Smooth muscle cell of the brain vasculature (primary cell): ENCODE measurements around the gene AFF1.
"Not testable (repeated sequence)": the region's sequence is repeated elsewhere in the genome, so short reads cannot be mapped to it uniquely, and the experiment has no call there.

Experiments used
- DNase-seq: peaks from one replicate; pipeline ENCODE4 v3.0.0-alpha.2; 2012; ENCODE audit warnings: low read depth, low spot score

AFF1 gene

GRCh38 chr4:87054900-87055299 is 120.1 kb downstream of the AFF1 start:
- no peak for DNase-seq

GRCh38 chr4:87055311-87055710 is 120.5 kb downstream of the AFF1 start:
- DNase-seq = no peak

DNA sequence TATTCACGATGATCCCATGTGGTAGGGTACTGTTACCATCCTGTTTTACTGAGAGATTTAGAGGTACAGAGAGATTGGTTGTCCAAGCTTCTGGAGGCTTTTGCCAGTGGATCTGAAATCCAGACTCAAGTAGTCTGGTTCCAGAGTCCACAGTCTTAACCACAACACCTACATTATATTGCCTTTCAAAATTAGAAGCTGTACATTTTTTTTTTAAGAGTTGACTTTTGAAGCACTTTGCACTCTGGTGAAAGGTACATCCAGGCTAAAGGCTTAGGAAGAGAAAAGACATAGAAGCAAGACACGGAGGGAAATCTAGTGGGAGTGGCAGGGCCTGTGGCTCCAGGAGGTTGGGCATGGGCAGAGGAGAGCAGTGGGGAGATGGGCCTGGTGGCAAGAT is 122.1 kb downstream of the AFF1 start:
- DNase-seq = no peak

GRCh38 chr4:87057835-87058355 is 123.1 kb downstream of the AFF1 start:
- no peak for DNase-seq

GRCh38 chr4:87058356-87059073 is 123.7 kb downstream of the AFF1 start:
- no peak for DNase-seq

- no peak for DNase-seq
These were observed 126.1 kb downstream of the AFF1 start for GRCh38 chr4:87060957-87061356.

DNA sequence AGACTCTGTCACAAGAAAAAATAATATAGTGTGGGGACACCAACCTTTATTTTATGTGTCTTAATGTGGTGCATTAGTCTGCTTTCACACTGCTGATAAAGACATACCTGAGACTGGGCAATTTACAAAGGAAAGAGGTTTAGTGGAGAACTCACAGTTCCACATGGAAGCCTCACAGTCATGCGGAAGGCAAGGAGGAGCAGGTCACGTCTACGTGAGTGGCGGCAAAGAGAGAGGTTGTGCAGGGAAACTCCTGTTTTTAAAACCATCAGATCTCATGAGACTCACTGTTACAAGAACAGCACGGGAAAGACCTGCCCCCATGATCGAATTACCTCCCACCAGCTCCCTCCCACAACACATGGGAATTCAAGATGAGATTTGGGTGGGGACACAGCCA is 130.2 kb downstream of the AFF1 start:
- no peak for DNase-seq

DNA sequence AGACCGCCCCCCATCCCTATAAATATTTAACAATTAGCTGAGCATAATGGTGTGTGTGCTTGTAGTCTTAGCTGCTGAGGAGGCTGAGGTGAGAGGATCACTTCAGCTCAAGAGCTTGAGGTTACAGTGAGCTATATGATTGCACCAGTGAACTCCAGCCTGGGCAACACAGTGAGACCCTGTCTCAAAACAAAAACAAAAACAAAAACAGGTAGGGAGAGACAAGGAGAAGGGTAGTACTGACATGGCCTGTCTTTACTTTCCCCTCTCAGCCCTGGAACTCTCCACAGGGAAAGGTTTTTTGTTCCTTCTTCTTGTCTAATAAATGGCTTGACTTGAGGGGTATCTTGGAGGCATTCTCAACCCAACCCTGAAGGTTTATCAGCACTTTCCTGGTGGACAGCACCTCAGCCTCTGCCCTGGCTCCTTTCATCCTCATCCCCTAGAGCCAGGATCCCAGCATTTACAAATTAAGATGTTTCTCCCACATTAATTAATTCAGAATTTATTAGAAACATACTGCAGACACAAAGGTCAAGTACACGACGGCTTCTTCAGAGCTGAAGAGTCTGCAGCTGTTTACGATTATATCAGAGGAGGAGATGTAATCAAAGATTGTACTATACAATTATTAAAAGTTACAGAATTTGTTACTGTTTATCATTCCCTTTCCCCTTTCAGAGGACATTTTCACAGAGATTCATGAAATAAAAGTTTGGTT is 131.8 kb downstream of the AFF1 start:
- DNase-seq = no peak

DNA sequence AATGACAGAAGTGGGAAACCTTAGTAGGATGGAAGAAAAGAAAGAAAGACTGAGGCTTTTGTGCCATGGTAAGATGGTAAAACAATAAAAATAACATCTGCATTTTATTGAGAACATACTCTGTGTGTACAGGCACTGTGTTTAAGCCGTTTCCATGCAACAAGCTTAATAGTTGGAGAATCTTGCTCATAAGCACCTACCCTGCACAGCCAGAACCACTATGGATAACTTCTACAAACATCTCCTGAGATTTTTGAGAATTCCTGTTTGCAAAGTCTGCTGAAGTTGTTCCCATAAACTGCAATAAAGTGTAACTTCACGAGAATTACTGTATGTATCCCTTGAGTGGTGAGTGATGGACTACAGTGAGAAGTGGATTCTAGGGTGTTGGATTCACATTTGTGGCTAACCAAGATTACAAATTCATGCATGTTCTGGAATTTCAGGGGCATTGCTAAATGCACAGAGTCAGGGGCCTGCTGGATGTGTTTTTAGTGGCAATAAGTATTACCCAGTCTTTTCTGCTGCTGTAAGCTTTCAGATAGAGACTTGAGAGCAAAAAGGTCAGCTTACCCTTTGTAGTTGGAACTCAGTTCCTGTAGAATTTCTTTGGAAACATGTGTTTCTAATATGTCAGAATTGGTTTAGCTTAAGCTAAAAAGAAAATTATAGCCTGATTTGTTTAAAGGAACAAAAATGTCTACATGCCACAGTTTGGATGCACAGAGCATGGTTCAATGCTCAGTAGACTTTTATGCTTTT is 132.5 kb downstream of the AFF1 start:
- DNase-seq = no peak

DNA sequence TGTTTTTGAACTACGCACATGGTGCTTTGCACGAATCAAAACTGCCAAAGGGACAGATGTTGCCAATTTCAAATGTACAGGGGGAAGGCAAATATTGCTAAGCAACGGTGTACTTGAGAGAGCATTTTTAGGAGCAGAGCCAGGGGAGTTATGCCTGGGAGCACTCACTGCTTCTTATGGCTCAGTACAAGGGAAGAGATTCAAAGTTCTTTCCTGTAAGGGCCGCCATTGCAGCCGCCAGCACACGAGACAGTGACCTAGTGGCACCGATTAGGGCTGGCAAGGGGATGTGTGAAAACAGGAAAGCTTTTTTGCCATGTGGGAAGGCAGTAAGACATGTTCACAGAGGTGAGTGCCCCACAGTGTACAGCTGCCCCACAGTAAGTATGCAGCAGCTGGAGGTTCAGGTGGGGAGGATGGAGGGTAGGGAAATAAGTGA is 133.8 kb downstream of the AFF1 start:
- DNase-seq = no peak

DNA sequence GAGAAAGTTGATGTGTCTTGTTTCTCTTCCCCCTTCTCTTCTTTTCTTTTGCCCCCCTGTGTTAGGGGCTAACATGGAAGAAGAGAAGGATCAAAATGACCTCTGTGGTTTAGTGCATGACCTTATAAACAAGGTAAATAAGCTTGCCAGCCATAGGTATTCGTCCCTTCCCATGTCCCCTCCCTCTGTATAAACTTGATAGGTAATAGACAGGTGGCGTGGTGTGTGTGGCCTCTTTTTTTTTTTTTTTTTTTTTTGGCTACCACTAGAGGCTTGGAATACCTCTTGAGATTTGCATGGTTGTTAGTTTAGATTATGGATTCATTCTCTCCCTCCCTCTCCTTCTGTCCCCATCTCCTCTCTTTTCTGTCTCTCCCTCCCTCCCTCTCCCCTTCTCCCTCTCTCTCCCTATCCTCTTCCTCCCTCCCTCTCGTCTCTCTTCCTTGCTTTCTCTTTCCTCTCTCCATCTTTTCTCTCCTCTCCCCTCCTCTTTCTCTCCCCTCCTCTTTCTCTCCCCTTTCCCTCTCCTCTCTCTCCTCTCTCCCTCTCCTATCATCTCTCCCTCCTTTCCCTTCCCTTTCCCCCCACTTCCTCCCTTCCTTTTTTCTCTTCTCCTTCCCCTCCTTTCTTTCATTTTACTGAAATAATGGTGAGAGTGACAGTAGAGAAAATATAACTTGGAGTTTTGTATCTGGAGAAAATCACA is 134.4 kb downstream of the AFF1 start:
- DNase-seq = no peak

DNA sequence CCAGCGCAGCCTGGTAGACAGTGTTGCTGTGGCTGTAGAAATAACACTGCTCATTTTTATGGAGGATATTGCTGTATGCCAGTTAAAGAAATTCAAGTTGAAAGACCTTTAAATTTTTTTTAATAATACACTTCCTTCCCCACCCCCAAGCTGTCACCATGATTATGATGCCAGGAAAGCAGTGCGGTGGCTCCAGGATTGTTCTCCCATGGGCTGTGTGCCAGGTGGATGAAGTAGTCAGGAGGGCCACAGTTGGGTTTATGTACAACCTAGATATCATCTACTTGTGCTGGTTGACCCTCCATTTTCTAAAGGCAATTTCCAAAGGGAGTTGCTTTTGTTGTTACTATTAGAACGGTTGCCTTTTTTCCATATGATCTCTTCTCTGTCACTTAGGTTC is 136.6 kb downstream of the AFF1 start:
- DNase-seq = no peak

- not testable (repeated sequence) for DNase-seq
These were observed 137.7 kb downstream of the AFF1 start for GRCh38 chr4:87072545-87072944.

- DNase-seq = no peak
These were observed 138.6 kb downstream of the AFF1 start for GRCh38 chr4:87073199-87074120.

DNA sequence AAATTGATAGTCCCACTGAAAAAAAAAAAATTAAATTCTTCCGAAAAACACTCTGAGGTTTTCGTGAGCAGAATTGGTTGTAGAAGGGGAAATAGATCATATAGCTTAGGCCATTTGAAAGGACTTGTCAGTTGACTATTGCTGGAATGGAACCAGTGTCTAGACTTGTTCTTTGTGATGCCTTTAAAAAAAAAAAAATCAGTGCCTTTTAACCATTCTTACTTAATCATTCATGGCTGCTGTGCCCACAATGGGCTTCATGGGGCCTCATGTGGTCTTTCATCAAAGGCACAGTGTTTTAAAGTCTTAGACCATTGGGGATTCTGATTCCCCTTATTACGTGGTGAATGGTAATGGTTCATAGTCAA is 139.3 kb downstream of the AFF1 start:
- DNase-seq = no peak

DNA sequence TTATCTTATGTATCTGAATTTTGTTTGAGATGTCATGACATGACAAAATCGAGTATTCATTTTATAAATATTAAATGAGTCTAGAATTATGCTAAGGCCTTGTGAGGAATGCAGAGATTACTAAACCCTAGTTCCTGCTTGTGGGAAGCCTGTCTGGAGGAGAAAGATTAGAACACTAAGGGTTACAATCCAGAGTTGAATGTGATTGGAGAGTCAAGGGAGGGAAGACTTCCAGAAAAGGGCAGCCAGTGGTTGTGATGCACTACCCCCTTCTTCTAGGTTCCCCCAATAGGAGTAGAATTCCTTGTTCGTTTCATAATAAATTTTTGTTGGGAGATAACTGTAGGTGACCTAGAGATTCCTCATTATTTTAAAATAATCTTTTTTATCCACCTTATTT is 141.1 kb downstream of the AFF1 start:
- no peak for DNase-seq

GRCh38 chr4:87076690-87077358 is 142.0 kb downstream of the AFF1 start:
- DNase-seq = no peak

DNA sequence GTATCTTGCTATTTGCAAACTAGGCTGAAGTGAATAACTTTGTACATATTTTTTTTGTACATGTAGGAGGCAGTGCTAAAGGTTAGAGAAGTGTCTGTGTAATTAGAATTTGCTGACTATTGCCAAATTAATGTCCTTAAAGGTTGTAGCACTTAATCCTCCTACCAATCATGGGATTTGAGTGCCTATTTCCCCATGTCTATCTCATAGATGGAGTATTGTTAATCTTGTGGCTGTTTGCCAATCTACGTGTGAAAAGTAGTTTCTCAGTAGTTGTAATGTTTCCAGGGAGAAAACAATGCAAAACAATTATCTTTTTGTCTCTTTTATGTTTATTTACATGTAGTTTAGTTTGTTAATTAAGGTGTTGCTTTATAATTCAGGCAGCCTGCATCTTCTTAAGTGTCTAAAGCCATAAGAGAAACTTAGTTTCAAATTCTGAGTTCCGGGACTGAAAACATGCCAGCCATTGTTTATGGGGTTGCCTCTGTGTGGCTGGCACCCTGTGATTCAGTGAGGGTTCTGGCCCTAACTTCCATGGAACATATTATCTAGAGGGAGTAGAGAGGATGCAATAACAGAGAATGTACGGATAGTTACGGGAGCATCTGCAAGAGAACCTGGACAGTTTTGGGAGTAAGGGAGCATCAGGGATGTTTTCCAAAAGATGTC is 143.2 kb downstream of the AFF1 start:
- DNase-seq = no peak

GRCh38 chr4:87078987-87079486 is 144.2 kb downstream of the AFF1 start:
- no peak for DNase-seq
